ENCODE results near the gene ZFR2.
A peak's percentile ranks its signal among the peaks of the same experiment; 100 is the strongest.
"Not testable (repeated sequence)": the region's sequence is repeated elsewhere in the genome, so short reads cannot be mapped to it uniquely, and the experiment has no call there.

ZFR2 gene

DNA sequence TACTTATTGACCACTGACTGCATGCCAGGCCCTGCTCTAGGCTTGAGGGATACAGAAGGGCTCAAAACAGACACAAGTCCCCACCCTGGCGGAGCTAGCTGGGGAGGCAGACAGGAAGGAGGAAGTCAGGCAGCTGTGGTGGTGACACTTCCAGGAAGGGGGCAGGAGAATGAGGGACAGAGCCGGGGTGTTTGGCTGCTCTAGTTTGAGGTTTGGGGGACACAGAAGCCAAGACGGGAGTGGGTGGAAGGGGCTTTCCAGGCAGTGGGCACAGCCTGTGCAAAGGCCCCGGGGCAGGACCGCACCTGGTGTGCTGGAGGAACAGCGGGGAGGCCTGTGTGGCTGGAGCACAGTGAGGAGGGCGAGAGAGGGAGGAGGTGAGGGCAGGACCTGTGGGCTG, 102.3 kb downstream of the ZFR2 start:
- TF ChIP-seq ISL1 (CRISPR knock-in tag; IDR thresholded peaks at IDR 0.05) = no peak
- TF ChIP-seq TSHZ2 (CRISPR knock-in tag; IDR thresholded peaks at IDR 0.05) = no peak
- TF ChIP-seq CSDC2 (CRISPR knock-in tag; IDR thresholded peaks at IDR 0.05) = no peak
- ATAC-seq = no peak

DNA sequence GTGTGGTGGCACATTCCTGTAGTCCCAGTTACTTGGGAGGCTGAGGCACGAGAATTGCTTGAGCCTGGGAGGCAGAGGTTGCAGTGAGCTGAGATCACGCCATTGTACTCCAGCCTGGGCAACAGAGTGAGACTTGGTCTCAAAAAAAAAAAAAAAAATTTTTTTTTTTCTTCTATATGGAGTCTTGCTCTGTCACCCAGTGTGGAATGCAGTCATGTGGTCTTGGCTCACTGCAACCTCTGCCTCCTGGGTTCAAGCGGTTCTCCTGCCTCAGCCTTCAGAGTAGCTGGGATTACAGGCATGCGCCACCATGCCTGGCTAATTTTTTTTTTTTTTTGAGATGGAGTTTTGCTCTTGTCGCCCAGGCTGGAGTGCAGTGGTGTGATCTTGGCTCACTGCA, 103.1 kb downstream of the ZFR2 start:
- ATAC-seq = not testable (repeated sequence)

DNA sequence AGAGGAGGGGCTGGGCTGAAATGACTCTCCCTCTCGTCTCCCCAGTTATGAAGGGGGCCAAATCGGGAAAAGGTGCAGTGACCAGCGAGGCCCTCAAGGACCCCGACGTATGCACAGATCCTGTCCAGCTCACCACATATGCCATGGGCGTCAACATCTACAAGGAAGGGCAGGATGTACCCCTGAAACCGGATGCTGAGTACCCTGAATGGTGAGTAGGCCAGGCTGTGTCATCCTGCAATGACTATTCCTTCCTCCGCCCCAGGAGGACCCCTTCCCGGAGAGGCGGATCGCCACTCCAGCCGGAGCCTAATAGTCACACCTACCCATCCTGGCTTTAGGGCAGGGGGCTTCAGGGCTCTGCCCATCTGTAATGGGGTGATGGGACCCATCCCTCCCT, 103.7 kb downstream of the ZFR2 start:
- no peak for TF ChIP-seq TOX (CRISPR knock-in tag; IDR thresholded peaks at IDR 0.05; ENCODE audit: borderline replicate concordance)
- no peak for TF ChIP-seq ZFP30 (CRISPR knock-in tag; IDR thresholded peaks at IDR 0.05)
- TF ChIP-seq SNAI2 (CRISPR knock-in tag; IDR thresholded peaks at IDR 0.05) = no peak
- TF ChIP-seq CSRNP3 (CRISPR knock-in tag; IDR thresholded peaks at IDR 0.05) = no peak
- TF ChIP-seq RARB (CRISPR knock-in tag; IDR thresholded peaks at IDR 0.05) = no peak
- TF ChIP-seq POU6F1 (CRISPR knock-in tag; IDR thresholded peaks at IDR 0.05; ENCODE audit: borderline replicate concordance, low read depth) = no peak
- no peak for TF ChIP-seq CSDC2 (CRISPR knock-in tag; IDR thresholded peaks at IDR 0.05)
- no peak for TF ChIP-seq ESRRG (CRISPR knock-in tag; IDR thresholded peaks at IDR 0.05)
- no peak for TF ChIP-seq TCF4 (CRISPR knock-in tag; IDR thresholded peaks at IDR 0.05; ENCODE audit: borderline replicate concordance)
- ATAC-seq = no peak

DNA sequence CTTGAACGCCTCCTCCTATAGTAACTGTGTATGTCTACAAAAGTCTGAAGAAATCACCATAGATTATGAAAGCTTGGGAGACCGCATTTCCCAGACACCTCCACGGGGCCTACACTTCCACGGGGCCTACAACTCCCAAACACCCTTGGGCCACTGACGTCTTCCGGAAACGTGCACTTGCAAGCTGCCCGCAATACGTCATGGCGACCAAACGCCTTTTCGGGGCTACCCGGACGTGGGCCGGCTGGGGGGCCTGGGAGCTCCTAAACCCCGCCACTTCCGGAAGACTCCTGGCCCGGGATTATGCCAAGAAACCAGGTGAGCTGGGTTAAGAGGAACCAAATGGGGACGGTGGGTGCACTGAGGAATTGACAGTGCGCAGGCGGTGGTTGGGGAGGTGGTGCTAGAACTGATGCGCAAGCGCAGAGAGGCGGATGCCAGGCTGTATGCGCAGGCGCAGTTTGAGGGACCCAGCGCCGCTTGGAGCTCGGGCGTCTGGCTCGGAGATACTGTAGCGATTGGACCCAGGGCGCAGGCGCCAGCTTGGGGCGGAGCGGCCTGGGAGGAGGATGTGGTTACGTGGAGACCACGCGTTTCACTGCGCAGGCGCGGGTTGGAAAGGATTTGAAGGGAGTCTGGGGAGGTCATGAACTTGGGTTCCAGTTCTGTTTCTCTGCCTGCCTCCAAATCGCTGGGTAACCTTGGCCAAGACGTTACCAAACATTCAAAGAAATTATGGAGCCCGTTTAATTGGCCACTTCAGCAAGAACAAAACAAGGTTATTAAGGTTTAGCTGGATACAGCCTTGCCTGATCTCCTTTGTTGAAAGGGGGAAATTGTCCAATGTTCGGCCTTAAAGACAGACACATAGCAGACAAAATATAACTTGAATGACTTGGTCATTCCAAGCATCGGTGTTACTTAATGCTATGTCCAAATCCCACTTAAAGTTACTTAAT, 106.1 kb downstream of the ZFR2 start, which contains the start of gene MRPL54:
Gene MRPL54 (plus strand): TSS at position 182 of the 959 bp plus-strand sequence. CDS start 19 bp downstream, at position 201.
- peak; percentile 95 for ATAC-seq
- no peak for TF ChIP-seq ZNF8 (CRISPR knock-in tag; IDR thresholded peaks at IDR 0.05)
- no peak for TF ChIP-seq ZNF565 (CRISPR knock-in tag; conservative IDR thresholded peaks at IDR 0.05; ENCODE audit: low read depth)
- no peak for TF ChIP-seq PPARA (CRISPR knock-in tag; IDR thresholded peaks at IDR 0.05; ENCODE audit: borderline replicate concordance)
- no peak for TF ChIP-seq TCF4 (CRISPR knock-in tag; IDR thresholded peaks at IDR 0.05; ENCODE audit: borderline replicate concordance)
- TF ChIP-seq ARNTL (CRISPR knock-in tag; IDR thresholded peaks at IDR 0.05; ENCODE audit: borderline replicate concordance, low read depth) = no peak
- TF ChIP-seq ZFP30 (CRISPR knock-in tag; IDR thresholded peaks at IDR 0.05) = no peak
- no peak for TF ChIP-seq POU6F1 (CRISPR knock-in tag; IDR thresholded peaks at IDR 0.05; ENCODE audit: borderline replicate concordance, low read depth)
- no peak for TF ChIP-seq ZC3H10 (CRISPR knock-in tag; IDR thresholded peaks at IDR 0.05)

DNA sequence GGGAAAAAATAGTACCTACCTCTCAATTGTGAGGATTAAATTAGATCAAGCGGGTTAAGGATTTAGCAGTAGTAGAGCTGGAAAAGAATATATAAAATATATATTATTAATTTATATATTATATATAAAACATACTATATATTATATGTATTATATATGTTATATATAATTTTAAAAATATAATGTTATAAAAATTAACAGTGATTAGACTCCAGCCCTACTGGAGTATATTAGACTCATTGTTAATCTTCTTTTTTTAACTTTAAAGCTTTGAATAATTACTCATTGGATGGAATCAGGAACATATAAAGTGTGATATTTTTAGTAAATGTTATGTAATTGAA, 106.7 kb downstream of the ZFR2 start:
- ATAC-seq = no peak
- TF ChIP-seq ZFP30 (CRISPR knock-in tag; IDR thresholded peaks at IDR 0.05) (no peak), PPARA (CRISPR knock-in tag; IDR thresholded peaks at IDR 0.05; ENCODE audit: borderline replicate concordance) (no peak), CSRNP3 (CRISPR knock-in tag; IDR thresholded peaks at IDR 0.05) (no peak), ZFP3 (CRISPR knock-in tag; IDR thresholded peaks at IDR 0.05) (no peak), ESRRG (CRISPR knock-in tag; IDR thresholded peaks at IDR 0.05) (no peak), ZNF565 (CRISPR knock-in tag; conservative IDR thresholded peaks at IDR 0.05; ENCODE audit: low read depth) (no peak), PATZ1 (CRISPR knock-in tag; IDR thresholded peaks at IDR 0.05; ENCODE audit: borderline replicate concordance) (no peak), ZC3H10 (CRISPR knock-in tag; IDR thresholded peaks at IDR 0.05) (no peak), RARB (CRISPR knock-in tag; IDR thresholded peaks at IDR 0.05) (no peak), SNAI2 (CRISPR knock-in tag; IDR thresholded peaks at IDR 0.05) (no peak), TCF4 (CRISPR knock-in tag; IDR thresholded peaks at IDR 0.05; ENCODE audit: borderline replicate concordance) (no peak), CSDC2 (CRISPR knock-in tag; IDR thresholded peaks at IDR 0.05) (no peak)
- TF ChIP-seq, protein P1, sequence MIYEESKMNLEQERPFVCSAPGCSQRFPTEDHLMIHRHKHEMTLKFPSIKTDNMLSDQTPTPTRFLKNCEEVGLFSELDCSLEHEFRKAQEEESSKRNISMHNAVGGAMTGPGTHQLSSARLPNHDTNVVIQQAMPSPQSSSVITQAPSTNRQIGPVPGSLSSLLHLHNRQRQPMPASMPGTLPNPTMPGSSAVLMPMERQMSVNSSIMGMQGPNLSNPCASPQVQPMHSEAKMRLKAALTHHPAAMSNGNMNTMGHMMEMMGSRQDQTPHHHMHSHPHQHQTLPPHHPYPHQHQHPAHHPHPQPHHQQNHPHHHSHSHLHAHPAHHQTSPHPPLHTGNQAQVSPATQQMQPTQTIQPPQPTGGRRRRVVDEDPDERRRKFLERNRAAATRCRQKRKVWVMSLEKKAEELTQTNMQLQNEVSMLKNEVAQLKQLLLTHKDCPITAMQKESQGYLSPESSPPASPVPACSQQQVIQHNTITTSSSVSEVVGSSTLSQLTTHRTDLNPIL (CRISPR knock-in tag; IDR thresholded peaks at IDR 0.05; ENCODE audit: low read depth) = no peak

Measured in SK-N-SH treated with all-trans-retinoic acid at 6 μM for 48 hours (cell line).